GM13976 (cell line): ENCODE measurements around the gene BTBD17.

Experiments used
- DNase-seq: peaks from one replicate; pipeline ENCODE4 v3.0.0; 2012; ENCODE audit warnings: low spot score
- in situ Hi-C: fragments of 300-500 bp; cut with MboI; formaldehyde crosslinking; loops from one replicate; pipeline ENCODE4 v1.12.0; 2022; ENCODE audit warnings: low sequenced_read_pairs, mixed read lengths, inconsistent platforms; ENCODE audit not compliant: unreplicated experiment
- TF ChIP-seq, protein P1 (sequence below): IDR thresholded peaks from 2 replicates; pipeline ENCODE4 v1.5.1; 2012; ENCODE audit warnings: borderline replicate concordance, mild to moderate bottlenecking; ENCODE audit not compliant: insufficient read depth; ENCODE audit errors: extremely low read depth, missing control alignments, control extremely low read depth

Gene BTBD17

DNA sequence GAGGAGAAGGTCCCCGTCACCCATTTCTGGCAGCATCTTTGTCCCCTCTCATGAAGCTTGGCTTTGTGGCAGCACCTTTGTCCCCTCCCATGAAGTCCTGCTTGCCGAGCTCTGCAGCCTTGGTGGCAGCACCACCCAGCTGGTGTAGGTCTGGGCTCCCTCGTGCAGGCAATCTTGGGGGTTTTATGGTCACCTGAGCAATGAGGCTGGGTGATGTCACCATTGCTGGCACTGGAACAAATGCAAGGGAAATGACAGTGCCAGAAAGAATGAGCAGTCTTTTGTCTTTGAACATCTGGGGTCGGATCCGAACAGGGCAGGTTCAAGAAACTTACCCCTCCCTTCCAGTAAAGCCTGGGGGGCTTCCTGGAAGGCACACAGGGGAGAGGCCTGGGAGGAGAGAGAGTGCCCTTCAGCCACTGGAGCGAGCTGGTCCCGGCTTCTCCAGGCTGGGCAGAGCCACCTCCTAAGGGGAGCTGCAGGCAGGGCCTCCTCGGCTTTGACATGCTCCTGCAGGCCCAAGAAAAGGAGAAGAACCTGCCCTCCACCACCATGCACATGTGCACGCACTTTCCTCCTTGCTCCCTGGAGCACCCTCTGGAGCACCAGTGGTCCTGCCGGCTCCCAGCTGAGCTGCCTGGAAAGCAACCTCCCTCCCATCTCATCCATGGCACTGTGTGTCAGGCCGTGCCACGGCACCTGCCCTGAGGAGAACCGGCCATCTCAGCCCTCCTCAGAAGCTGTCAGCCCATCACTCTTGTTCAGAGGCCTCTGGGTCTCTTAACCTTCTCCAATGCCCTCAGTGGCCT lies 16.0 kb downstream of the BTBD17 start:
- no peak for DNase-seq
- TF ChIP-seq, protein P1, sequence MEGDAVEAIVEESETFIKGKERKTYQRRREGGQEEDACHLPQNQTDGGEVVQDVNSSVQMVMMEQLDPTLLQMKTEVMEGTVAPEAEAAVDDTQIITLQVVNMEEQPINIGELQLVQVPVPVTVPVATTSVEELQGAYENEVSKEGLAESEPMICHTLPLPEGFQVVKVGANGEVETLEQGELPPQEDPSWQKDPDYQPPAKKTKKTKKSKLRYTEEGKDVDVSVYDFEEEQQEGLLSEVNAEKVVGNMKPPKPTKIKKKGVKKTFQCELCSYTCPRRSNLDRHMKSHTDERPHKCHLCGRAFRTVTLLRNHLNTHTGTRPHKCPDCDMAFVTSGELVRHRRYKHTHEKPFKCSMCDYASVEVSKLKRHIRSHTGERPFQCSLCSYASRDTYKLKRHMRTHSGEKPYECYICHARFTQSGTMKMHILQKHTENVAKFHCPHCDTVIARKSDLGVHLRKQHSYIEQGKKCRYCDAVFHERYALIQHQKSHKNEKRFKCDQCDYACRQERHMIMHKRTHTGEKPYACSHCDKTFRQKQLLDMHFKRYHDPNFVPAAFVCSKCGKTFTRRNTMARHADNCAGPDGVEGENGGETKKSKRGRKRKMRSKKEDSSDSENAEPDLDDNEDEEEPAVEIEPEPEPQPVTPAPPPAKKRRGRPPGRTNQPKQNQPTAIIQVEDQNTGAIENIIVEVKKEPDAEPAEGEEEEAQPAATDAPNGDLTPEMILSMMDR, result no peak
- in situ Hi-C loops, result no loop called here

DNA sequence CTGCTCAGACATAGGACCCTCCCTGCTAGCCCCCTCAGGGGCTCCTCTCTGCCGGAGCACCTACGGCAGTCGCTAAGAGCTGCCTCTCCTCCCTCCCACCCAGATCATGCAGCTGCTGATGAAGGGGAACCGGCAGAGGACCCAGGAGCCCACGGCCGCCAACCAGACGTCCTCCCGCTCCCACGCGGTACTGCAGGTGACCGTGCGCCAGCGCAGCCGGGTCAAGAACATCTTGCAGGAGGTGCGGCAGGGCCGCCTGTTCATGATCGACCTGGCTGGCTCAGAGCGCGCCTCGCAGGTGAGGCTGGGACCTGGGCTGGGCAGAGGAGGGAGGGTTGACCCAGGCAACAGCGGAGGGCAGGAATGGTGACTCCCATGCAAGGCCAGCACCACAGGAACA lies 17.0 kb downstream of the BTBD17 start:
- in situ Hi-C loops, result no loop called here
- TF ChIP-seq, protein P1, result no peak
- no peak for DNase-seq

DNA sequence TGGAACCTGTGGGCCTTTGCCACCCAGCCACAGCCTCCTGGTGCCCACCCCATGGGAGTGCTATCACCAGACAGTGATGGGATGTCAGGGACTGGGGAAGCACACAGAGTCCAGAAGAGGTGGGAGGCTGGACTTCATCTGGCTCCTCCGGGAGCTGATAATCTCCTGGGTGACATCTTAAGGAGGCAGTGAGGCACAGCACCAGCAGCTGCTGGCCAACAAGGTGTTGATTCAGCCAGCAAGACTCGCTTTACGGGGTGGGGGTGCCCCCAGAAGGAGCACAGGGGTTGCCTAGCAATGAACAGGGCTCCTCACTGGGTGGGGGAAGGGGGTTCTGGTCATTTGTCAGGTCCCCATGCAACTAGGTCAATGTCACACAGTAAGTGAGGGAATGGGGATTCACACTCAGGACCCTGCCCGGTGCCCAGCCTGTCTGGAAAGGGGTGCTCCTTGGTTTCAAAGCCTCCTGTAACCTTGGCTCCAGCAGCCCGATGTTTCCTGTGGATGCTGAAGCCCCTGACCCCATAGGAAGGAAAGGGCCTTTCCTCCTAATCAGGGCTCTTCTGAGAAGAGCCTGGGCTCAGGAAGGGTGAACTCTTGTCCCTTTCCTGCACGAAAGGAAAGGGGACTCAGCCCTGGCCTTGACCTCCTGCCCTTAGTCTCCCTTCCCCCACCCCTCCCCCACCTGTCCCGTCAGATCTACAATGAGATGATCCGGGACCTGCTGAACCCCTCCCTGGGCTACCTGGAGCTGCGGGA lies 18.0 kb downstream of the BTBD17 start:
- DNase-seq, result no peak
- TF ChIP-seq, protein P1, result no peak
- in situ Hi-C loops, result no loop called here

- TF ChIP-seq, protein P1, result no peak
- in situ Hi-C loops, result no loop called here
- DNase-seq, result no peak
Measured at GRCh38 chr17:74343121-74343520, 18.5 kb downstream of the BTBD17 start.

DNA sequence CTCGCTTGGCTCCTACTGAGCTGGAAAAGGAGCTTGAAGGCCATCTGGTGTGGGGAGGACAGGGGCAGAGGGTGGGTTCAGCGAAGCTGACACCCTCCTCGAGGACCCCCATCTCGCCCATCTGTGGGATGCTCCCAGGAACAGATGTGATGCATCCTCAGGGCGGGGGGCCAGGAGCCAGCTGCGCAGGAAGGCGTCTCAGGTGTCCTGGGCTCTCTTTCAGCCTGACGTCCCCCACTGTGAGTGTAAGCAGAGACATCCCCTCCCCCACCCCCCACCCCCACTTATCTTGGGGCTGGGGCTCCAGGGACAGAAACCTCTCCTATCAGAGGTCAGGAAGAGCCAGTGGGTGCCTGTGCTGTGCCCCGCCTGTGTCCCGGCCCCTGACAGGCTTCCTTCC lies 19.4 kb downstream of the BTBD17 start:
- TF ChIP-seq, protein P1, result no peak
- no peak for DNase-seq
- in situ Hi-C loops, result no loop called here

GRCh38 chr17:74340470-74341023 lies 21.1 kb downstream of the BTBD17 start:
- in situ Hi-C loops, result no loop called here
- DNase-seq, result no peak
- TF ChIP-seq, protein P1, result no peak
